GM18517 (cell line): ENCODE data around the gene PTGDS.

Source experiments
- ATAC-seq: cut with Tn5 transposase; IDR thresholded peaks from one replicate; pipeline ENCODE4 v1.9.1; 2021; ENCODE audit warnings: mild to moderate bottlenecking, moderate library complexity; ENCODE audit not compliant: unreplicated experiment

The PTGDS gene

GRCh38 chr9:136972335-136972734 lies 5.0 kb upstream of the PTGDS start:
- ATAC-seq = no peak

DNA sequence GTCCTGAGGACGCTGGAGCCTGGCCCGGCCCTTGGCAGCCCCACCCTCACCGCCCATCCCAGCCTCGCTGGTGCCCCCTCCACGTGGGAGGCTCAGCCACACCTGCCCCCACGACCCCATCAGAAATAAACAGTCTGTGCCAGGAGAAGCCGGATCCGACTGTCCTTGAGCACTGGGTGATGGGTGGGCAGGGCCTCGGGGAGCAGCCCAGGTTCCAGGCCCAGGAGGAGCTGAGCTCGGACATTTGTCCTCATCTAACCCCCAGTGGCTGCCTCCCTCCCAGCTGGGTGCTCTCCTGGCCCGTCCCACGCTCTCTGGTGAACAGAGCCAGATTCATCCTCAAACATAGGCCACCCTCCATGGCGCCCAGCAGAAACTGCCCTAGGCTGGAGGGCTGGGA lies 4.6 kb upstream of the PTGDS start:
- ATAC-seq = no peak

DNA sequence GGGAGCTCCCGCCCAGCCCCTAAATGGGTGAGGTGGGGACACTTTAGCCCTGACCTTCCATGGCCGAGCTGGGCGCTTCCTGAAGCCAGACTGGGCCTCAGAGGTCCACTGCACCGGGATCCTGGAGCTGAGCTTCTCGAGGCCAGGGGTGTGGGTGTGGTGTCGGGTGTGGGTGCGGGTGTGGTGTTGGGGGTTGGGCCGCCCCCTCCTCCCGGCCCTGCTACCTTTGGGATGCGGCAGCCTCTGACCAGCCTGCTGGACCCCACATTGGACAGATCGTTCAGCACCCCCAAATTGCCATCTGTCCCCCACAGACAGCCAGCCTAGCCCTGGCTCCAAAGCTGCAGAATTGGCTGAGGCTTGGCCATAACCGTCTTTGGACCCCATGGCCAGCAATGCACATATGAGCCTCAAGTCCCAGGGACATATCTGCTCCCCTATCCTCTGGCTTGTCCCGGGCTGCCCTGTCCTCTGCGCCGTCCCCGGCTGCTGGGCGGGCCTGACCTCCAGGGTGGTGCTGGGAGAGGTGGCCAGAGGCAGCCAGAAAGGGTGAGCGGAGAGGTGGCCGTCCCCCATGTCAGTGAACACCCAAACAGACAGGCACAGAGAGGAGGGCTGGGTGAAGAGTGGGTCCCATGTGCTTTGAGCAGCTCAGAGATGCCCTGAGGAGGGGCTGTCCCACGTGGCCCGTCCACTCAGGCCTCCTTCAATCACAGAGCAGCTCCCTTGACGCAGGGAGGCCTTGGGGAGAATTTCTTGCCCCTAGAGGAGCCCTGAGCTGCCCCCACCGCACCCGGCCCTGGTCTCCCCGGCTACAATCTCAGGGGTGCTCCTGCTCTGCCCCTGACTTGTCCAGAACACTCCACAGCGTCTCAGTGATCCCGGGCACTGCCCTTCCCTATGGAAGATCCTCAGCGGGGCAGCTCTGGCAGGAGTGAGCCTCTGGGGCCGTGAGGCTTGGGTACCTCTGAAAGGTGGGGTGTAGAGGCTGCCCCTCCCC lies 3.4 kb upstream of the PTGDS start:
- ATAC-seq = no peak

DNA sequence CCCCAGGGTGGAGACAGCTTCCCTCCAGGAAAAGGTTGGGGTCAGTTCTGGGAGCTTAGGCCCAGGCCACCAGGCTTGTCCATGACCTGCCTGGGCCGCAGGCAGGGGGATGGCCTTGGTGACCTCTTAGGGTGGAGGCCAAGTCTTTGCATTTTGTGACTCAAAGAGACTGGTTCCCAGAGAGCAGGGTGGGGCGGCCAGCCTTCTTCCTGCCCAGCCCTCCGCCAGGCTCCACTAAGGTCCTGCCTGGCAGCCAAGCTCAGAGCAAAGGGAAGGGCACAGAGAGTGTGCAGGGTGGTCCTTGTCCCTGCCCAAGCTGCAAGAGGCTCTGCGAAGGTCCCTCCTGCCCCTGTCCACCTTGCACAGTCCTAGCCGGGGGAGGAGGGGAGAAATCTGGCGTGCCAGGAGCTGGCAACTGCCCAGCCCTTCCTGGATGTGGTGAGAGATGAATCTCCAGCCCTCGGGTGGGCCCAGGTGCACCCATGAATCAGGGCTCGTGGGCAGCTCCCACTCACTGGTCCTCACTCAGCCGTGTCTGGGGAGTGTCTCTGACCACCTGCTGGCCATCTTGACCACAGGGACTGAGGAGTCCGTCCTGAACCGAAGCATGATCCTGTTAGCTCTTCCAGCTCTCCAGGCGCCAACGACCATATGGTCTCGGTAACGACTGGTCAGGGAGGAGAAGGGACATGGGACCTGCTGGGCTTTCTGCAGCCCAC lies 2.3 kb upstream of the PTGDS start:
- ATAC-seq = no peak

- ATAC-seq = no peak
Observed at GRCh38 chr9:136975644-136976043, 1.7 kb upstream of the PTGDS start.

DNA sequence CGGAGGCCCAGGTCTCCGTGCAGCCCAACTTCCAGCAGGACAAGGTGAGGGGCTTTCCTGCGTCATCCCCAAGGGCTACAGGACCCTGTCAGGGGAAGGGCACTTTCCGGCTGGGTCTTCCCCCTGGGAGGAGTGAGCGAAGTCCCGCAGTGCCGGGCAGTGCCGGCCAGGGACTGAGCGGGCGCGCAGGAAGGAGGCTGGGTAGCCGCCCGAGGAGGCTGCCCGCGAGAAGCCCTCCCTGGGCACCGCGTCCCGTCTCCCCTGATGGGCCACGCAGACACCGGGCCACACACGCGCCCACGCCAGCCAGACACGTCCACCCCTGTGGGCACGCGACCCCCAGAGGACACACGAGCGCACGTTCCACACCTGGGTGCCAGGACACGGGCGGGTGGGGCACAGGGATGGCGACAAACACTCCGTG lies 357 bp downstream of the PTGDS start:
- ATAC-seq = no peak

DNA sequence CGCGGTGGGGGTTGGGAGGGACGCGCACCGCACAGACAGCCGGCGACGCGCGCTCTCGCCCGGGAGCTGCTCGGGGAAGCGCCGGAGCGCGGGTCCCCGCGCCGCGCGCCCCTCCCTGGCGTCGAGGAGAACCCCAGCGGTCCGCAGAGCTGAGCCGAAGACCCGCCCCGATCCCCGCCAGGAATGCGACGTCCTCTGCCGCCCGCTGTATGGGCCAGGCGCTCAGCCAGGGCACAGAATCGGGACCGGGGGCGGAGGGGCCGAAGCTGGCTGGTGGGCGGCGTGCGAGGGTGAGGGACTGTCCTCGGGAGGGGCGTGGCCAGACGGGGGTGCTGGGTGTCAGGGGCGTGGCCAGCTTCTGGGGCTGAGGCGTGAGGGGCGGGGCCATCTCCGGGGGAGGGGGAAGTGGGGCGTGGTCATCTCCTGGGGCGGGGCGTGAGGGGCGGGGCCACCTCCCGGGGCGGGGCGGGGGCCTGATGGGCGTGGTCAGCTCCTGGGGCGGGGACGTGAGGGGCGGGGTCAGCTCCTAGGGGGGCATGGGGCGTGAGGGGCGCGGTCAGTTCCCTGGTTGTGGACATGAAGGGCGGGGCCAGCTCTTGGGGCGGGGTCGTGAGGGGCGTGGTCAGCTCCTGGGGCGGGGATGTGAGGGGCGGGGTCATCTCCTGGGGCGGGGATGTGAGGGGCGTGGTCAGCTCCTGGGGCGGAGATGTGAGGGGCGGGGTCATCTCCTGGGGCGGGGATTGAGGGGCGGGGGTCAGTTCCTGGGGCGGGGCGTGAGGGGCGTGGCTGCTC lies 965 bp downstream of the PTGDS start:
- no peak for ATAC-seq

- ATAC-seq = no peak
Observed at GRCh38 chr9:136978865-136979544, 1.7 kb downstream of the PTGDS start.

GRCh38 chr9:136979769-136980587 lies 2.7 kb downstream of the PTGDS start:
- no peak for ATAC-seq

GRCh38 chr9:136980669-136981478 lies 3.6 kb downstream of the PTGDS start:
- no peak for ATAC-seq

- ATAC-seq = no peak
Observed at GRCh38 chr9:136981588-136982231, 4.4 kb downstream of the PTGDS start.

DNA sequence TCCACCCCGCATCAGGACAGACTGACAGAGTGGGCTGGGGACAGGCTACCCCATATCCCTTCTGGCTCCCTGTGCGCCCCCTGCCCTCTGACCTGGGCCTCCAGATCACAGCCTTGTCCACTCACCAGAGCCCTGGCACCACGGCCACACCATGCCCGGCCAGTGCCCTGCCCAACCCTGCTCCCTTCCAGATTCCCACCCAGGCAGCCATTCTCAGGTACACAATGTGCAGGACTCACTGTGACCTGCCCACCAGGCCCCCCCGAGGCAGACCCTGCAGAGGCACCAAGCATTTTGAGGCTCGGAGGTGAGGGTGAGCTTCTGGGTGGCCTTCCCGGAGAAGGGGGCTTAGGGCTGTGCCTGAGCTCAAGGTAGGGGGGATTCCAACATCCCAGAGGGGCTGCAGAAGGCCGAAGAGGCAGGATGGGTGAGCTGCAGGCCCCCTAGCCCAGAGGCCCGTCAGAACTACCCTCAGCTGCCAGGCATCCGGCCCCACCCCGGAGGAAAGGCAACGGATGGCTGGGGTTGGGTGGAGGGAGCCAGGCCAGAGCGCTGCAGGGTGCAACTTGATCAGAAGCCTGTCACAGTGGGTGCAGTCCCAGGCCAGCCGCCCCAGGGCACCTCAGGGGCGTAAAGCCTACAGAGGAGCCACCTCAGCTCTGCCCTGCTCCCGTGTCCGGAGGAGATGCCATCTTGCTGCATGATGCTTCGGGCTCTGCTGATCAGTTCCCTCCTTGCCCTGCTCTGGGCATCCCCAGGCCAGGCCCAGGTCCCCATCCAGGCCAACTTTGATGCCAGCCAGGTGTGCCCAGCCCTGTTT lies 5.1 kb downstream of the PTGDS start, which contains the start of gene LCNL1:
TSS of gene LCNL1 (plus strand) at position 762 of the 820 bp plus-strand sequence. CDS start 594 bp downstream, outside the sequence.
- ATAC-seq = no peak

DNA sequence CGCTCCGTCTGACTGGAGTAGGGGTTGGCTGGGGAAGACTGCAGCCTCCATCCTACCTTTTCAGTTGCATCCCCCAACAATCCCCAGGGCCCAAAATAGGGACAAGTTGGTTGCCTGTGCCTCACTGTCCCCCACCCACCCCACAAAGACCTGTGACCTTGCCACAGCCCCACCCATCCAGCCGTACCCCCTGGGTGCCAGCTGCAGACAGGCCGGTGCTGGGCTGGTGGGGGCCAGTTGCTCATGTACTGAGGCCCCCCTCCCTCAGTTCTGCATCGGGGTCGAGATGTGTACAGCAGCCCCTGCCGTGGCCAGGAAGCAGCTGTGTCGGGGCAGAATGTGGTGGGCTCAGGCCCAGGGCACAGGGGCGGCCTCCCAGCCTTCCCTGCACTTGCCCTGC lies 5.9 kb downstream of the PTGDS start:
- ATAC-seq = no peak

GRCh38 chr9:136983656-136984314 lies 6.5 kb downstream of the PTGDS start:
- no peak for ATAC-seq

DNA sequence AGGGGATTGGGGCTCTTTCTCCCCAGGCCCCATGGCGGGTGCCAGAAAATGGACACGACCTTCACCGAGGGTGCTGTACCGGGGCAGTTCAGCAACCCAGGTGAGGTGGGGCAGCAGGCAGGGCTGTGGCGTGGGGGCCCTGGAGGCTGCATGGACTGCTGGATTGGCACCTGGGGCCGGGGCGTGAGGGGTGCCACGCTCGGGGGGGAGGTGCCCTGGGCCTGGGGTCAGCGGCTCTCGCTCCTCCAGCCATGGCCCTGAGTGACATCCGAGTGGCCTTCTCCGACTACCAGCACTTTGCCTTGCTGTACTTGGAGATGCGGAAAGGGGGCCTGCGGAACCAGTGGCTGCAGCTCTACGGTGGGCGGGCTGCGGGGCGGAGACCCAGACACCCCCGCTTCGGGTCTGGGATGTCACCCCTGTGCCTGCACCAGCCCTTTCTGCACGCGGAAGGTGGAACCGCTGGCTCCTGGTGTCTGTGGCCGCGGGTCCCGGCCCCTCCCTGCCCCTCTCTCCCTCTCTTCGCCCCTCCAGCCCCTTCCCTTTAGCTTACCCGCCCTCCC lies 7.2 kb downstream of the PTGDS start:
- ATAC-seq = no peak

GRCh38 chr9:136985027-136985602 lies 7.8 kb downstream of the PTGDS start:
- ATAC-seq = no peak
